ENCODE data around the gene AGAP1. TPM values are rescaled to one million over a fixed set of nuclear protein-coding genes. Genes with fewer than 3 reads are reported as not detected.

Gene AGAP1
- polyA plus RNA-seq, 1 donor from 2014 or later: 17.4 TPM

DNA sequence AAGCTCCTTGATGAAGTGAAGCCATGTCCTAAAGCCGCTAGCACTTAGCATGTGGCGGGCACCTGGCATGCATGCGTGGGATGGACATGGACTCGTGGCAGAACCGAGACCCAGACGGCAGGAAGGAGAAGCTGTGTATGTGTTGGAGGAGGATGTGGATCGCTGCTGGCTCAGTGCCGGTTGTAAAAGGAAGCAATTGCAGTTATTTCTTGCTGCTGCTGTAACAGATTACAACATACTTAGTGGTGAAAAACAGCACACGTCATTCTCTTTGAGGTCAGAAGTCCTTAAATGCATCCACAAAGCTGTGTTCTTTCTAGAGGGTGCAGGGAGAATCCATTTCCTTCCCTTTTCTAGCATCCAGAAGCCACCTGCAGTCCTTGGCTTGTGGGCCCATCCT is 74.6 kb downstream of the AGAP1 start:
- H3K79me2 ChIP-seq (replicated peaks; ENCODE audit: insufficient read depth, low read length): peaks cover under 1% of the 10 kb centered on the region
- H3K9me2 ChIP-seq (ENCODE audit: insufficient read depth, low read length): no peaks in the 10 kb centered on the region
- H3K36me3 ChIP-seq (ENCODE audit: insufficient read depth, low read length): no peaks in the 10 kb centered on the region
- H3K27me3 ChIP-seq (ENCODE audit: insufficient read depth, low read depth, low read length): no peaks in the 10 kb centered on the region
- no peaks in the 10 kb centered on the region for H3K9me3 ChIP-seq (ENCODE audit: low read length)
- H4K20me1 ChIP-seq (ENCODE audit: insufficient read depth): no peaks in the 10 kb centered on the region
- H3K4me2 ChIP-seq (ENCODE audit: low read length): no peak overlapping the region
- H3F3A ChIP-seq (ENCODE audit: insufficient read depth, low read length, poor library complexity, severe bottlenecking): no peaks in the 10 kb centered on the region
- no peak overlapping the region for H2AFZ ChIP-seq (ENCODE audit: low read depth, low read length)
- TF ChIP-seq EZH2 (IDR thresholded peaks at IDR 0.05; ENCODE audit: borderline replicate concordance, insufficient read depth, low read length, poor library complexity, severe bottlenecking) (no peak), POLR2AphosphoS5 (IDR thresholded peaks at IDR 0.05) (no peak), TAF1 (IDR thresholded peaks at IDR 0.05; ENCODE audit: low read depth) (no peak), EP300 (conservative IDR thresholded peaks at IDR 0.05; ENCODE audit: poor library complexity, severe bottlenecking) (no peak), MXI1 (conservative IDR thresholded peaks at IDR 0.05; ENCODE audit: poor library complexity, severe bottlenecking) (no peak), SMC3 (conservative IDR thresholded peaks at IDR 0.05; ENCODE audit: poor library complexity) (no peak), RAD21 (conservative IDR thresholded peaks at IDR 0.05) (no peak)
- TF ChIP-seq, protein P1, sequence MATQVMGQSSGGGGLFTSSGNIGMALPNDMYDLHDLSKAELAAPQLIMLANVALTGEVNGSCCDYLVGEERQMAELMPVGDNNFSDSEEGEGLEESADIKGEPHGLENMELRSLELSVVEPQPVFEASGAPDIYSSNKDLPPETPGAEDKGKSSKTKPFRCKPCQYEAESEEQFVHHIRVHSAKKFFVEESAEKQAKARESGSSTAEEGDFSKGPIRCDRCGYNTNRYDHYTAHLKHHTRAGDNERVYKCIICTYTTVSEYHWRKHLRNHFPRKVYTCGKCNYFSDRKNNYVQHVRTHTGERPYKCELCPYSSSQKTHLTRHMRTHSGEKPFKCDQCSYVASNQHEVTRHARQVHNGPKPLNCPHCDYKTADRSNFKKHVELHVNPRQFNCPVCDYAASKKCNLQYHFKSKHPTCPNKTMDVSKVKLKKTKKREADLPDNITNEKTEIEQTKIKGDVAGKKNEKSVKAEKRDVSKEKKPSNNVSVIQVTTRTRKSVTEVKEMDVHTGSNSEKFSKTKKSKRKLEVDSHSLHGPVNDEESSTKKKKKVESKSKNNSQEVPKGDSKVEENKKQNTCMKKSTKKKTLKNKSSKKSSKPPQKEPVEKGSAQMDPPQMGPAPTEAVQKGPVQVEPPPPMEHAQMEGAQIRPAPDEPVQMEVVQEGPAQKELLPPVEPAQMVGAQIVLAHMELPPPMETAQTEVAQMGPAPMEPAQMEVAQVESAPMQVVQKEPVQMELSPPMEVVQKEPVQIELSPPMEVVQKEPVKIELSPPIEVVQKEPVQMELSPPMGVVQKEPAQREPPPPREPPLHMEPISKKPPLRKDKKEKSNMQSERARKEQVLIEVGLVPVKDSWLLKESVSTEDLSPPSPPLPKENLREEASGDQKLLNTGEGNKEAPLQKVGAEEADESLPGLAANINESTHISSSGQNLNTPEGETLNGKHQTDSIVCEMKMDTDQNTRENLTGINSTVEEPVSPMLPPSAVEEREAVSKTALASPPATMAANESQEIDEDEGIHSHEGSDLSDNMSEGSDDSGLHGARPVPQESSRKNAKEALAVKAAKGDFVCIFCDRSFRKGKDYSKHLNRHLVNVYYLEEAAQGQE (IDR thresholded peaks at IDR 0.05; ENCODE audit: borderline replicate concordance): no peak
- TF ChIP-seq, protein P2, sequence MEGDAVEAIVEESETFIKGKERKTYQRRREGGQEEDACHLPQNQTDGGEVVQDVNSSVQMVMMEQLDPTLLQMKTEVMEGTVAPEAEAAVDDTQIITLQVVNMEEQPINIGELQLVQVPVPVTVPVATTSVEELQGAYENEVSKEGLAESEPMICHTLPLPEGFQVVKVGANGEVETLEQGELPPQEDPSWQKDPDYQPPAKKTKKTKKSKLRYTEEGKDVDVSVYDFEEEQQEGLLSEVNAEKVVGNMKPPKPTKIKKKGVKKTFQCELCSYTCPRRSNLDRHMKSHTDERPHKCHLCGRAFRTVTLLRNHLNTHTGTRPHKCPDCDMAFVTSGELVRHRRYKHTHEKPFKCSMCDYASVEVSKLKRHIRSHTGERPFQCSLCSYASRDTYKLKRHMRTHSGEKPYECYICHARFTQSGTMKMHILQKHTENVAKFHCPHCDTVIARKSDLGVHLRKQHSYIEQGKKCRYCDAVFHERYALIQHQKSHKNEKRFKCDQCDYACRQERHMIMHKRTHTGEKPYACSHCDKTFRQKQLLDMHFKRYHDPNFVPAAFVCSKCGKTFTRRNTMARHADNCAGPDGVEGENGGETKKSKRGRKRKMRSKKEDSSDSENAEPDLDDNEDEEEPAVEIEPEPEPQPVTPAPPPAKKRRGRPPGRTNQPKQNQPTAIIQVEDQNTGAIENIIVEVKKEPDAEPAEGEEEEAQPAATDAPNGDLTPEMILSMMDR (IDR thresholded peaks at IDR 0.05; ENCODE audit: poor library complexity, severe bottlenecking): no peak
- no peak overlapping the region for H3K27ac ChIP-seq (ENCODE audit: low read length)
- H3K9ac ChIP-seq (ENCODE audit: low read length): no peak overlapping the region
- no peak overlapping the region for H3K4me3 ChIP-seq (ENCODE audit: low read length)

DNA sequence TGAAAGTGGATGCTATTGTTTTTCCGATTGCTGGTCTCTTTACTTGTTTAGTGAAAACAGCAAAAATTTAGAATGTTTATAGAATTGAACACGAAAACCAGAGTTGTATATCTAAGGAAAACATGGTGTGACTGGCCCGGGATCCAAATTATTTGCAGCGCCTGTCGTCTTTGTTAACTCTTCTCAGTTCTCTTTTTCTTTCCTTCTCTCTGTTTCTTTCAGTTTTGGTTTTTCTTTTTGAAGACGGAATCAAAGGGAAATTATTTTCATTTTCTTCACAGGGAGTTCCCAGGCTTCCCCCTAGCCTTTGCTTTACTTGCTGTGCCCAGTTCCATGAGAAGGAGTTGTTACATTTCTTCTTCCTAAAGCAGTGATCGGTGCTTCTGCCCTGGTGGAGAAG is 76.0 kb downstream of the AGAP1 start:
- Histone ChIP-seq H3K27me3 (ENCODE audit: insufficient read depth, low read depth, low read length) (no peaks in the 10 kb centered on the region), H3K9ac (ENCODE audit: low read length) (no peak overlapping the region), H2AFZ (ENCODE audit: low read depth, low read length) (no peak overlapping the region), H4K20me1 (ENCODE audit: insufficient read depth) (no peaks in the 10 kb centered on the region), H3F3A (ENCODE audit: insufficient read depth, low read length, poor library complexity, severe bottlenecking) (no peaks in the 10 kb centered on the region), H3K4me2 (ENCODE audit: low read length) (no peak overlapping the region), H3K27ac (ENCODE audit: low read length) (no peak overlapping the region), H3K79me2 (replicated peaks; ENCODE audit: insufficient read depth, low read length) (no peaks in the 10 kb centered on the region), H3K9me2 (ENCODE audit: insufficient read depth, low read length) (no peaks in the 10 kb centered on the region), H3K9me3 (ENCODE audit: low read length) (no peaks in the 10 kb centered on the region), H3K4me3 (ENCODE audit: low read length) (no peak overlapping the region), H3K36me3 (ENCODE audit: insufficient read depth, low read length) (no peaks in the 10 kb centered on the region)
- TF ChIP-seq, protein P1 (IDR thresholded peaks at IDR 0.05; ENCODE audit: borderline replicate concordance): no peak
- TF ChIP-seq, protein P2 (IDR thresholded peaks at IDR 0.05; ENCODE audit: poor library complexity, severe bottlenecking): no peak
- TF ChIP-seq MXI1 (conservative IDR thresholded peaks at IDR 0.05; ENCODE audit: poor library complexity, severe bottlenecking): no peak
- TF ChIP-seq TAF1 (IDR thresholded peaks at IDR 0.05; ENCODE audit: low read depth): no peak
- TF ChIP-seq RAD21 (conservative IDR thresholded peaks at IDR 0.05): no peak
- TF ChIP-seq SMC3 (conservative IDR thresholded peaks at IDR 0.05; ENCODE audit: poor library complexity): no peak
- TF ChIP-seq EP300 (conservative IDR thresholded peaks at IDR 0.05; ENCODE audit: poor library complexity, severe bottlenecking): no peak
- no peak for TF ChIP-seq EZH2 (IDR thresholded peaks at IDR 0.05; ENCODE audit: borderline replicate concordance, insufficient read depth, low read length, poor library complexity, severe bottlenecking)

Measured in neural cell (in vitro differentiated cells).